GM19372 (cell line): ENCODE results near the gene HFM1.
"Not testable (repeated sequence)": the region's sequence is repeated elsewhere in the genome, so short reads cannot be mapped to it uniquely, and the experiment has no call there.

ENCODE experiments used
- ATAC-seq: cut with Tn5 transposase; IDR thresholded peaks from one replicate; pipeline ENCODE4 v1.9.1; 2021; ENCODE audit warnings: mild to moderate bottlenecking, low read depth, moderate library complexity; ENCODE audit not compliant: unreplicated experiment

The HFM1 gene

GRCh38 chr1:91372230-91372629, 32.4 kb downstream of the HFM1 start:
- not testable (repeated sequence) for ATAC-seq

GRCh38 chr1:91349524-91349923, 55.1 kb downstream of the HFM1 start:
- no peak for ATAC-seq

GRCh38 chr1:91346824-91347223, 57.8 kb downstream of the HFM1 start:
- no peak for ATAC-seq

GRCh38 chr1:91345395-91346005, 59.1 kb downstream of the HFM1 start:
- no peak for ATAC-seq

GRCh38 chr1:91338501-91338900, 66.1 kb downstream of the HFM1 start:
- ATAC-seq, result no peak

- no peak for ATAC-seq
Observed at GRCh38 chr1:91335603-91336002, 69.0 kb downstream of the HFM1 start.

- ATAC-seq, result no peak
Observed at GRCh38 chr1:91334856-91335255, 69.8 kb downstream of the HFM1 start.

GRCh38 chr1:91325456-91325855, 79.2 kb downstream of the HFM1 start:
- no peak for ATAC-seq

GRCh38 chr1:91314643-91315042, 90.0 kb downstream of the HFM1 start:
- ATAC-seq, result no peak

- no peak for ATAC-seq
Observed at GRCh38 chr1:91311672-91312071, 93.0 kb downstream of the HFM1 start.

GRCh38 chr1:91308544-91308943, 96.1 kb downstream of the HFM1 start:
- no peak for ATAC-seq

GRCh38 chr1:91307784-91308409, 96.7 kb downstream of the HFM1 start:
- ATAC-seq, result no peak

GRCh38 chr1:91303165-91303564, 101.5 kb downstream of the HFM1 start:
- no peak for ATAC-seq

- not testable (repeated sequence) for ATAC-seq
Observed at GRCh38 chr1:91288843-91289553, 115.6 kb downstream of the HFM1 start.

GRCh38 chr1:91286962-91287317, 117.7 kb downstream of the HFM1 start:
- ATAC-seq, result not testable (repeated sequence)

- not testable (repeated sequence) for ATAC-seq
Observed at GRCh38 chr1:91286259-91286961, 118.2 kb downstream of the HFM1 start.

- ATAC-seq, result no peak
Observed at GRCh38 chr1:91283421-91283726, 121.3 kb downstream of the HFM1 start.

GRCh38 chr1:91282695-91283420, 121.8 kb downstream of the HFM1 start:
- peak; percentile 53 for ATAC-seq

GRCh38 chr1:91281782-91282181, 122.9 kb downstream of the HFM1 start:
- no peak for ATAC-seq

GRCh38 chr1:91278754-91279153, 125.9 kb downstream of the HFM1 start:
- ATAC-seq, result no peak

GRCh38 chr1:91273875-91274274, 130.8 kb downstream of the HFM1 start:
- no peak for ATAC-seq
